Measurements from ENCODE around the gene MTG2.

The MTG2 gene

DNA sequence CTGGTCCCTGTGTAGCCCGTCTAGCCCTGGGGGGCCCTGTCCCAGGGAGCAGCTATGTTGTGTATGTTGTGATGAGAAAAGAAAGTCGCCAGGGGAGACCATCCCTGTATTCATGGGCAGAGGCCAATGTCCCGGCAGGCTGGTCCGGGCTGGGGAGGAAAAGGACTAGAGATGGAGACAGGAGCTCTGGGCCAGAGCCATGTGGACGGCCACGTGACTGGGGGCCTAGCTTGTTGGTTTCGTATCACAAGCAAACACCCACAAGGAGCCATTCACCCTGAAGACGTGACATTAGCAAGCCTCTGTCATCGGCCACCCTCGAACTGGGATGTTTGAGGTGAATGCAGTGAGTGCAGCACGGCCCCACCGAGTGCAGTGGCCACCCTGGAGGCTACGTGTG, 40.1 kb downstream of the MTG2 start:
- DNase-seq: no peak

DNA sequence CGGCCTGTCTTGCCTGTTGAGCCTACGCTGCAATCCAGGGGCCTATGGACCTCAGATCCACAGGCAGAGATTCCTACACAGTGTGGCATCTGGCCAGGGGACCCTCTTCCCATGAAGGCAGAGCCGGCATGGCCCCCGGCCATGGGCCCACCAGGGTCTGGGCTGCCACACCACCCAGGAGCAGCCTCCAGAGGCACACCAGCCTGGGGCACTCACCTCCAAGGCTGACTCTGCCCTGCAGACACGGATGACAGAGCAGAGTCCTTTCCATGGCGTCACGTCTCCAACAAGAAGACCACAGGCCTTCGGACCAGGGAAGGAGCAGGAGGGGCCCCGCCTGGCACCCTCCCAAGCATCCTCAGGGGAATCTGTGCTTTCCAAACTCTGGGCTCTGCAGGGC, 40.7 kb downstream of the MTG2 start:
- no peak for DNase-seq

DNA sequence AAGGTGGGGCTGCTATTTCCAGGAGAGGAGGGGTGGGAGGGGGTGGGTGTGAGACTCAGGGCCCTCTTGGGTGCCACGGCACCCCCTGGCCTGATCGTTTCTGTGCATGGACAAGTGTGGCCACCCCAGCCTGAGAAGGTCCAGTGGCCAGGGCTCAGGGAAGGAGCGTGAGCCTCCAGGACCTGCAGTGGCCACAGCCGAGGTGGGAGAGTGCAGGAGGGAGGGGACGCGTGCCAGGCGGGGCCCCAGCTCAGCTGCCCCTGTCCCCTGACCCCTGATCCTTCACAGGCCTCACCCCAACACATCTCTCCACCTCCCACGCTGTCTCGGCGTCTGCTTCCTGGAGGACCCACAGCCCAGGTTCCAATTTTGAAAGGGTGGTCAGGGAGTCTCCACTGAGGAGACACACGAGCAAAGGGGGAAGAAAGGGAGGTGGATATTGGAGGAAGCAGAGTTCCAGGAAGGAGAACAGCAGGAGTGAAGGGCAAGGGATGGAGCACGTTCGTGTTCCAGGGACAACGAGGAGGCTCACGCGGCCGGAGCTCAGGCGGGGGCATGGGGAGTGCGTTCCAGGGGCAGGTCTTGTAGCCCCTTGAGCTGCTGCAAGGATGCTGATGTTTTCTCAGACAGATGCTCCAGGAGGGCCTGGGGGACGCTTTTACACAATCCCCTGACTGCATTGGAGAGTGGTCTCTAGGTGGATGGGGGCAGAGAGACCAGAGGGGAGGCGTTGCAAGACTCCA, 41.5 kb downstream of the MTG2 start:
- DNase-seq: no peak

GRCh38 chr20:62225026-62225425, 42.2 kb downstream of the MTG2 start:
- DNase-seq: no peak

DNA sequence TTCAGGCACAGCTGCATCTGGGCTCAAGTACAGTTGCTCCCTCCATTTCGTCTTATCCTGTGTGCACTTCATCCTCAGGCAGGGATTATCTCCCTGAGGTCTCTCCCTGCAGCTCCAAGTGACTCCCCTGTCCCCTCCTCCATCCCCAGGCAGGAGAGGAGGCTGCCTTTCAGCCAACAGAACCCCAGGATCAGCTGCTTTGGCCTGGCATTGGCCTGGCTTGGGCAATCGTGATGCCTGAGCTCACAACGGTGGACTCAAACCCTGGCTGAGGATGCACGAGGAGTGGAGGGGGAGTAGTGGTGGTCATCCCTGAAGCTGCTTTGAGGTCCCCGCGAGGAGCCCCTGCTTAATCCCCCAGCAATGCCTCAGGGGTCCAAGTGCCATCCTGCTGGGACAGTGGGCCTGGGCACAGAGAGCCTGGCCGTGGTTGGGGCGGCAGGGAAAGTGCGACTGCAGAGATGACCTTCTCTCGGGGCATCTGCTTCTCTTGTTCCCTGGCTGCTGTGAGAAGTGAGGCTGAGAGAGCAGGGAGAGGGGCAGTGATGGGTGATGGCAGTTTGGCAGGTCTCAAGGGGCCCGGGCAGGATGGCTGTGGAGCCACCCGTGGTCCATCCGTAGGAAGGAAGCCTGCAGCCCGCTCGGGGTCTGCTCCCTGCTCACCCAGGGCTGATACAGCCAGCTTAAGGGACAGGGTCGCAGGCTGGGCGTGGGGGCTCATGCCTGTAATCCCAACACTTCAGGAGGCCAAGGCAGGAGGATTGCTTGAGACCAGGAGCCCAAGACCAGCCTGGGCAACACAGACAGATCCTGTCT, 43.2 kb downstream of the MTG2 start:
- DNase-seq: no peak

- no peak for DNase-seq
Observed at GRCh38 chr20:62226707-62227590, 44.1 kb downstream of the MTG2 start.

- DNase-seq: no peak
Observed at GRCh38 chr20:62227591-62227976, 44.8 kb downstream of the MTG2 start.

GRCh38 chr20:62227977-62228958, 45.4 kb downstream of the MTG2 start:
- DNase-seq: no peak

GRCh38 chr20:62228982-62229545, 46.2 kb downstream of the MTG2 start:
- no peak for DNase-seq

DNA sequence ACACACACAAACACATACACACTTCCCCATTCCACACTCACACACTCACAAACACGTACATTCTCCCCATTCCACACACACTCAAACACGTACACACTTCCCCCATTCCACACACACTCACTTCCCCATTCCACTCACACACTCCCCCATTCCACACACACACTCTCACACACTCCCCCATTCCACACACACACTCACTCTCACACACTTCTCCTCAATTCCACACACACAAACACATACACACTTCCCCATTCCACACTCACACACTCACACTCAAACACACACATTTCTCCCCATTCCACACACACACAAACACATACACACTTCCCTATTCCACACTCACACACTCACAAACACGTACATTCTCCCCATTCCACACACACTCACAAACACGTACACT, 46.8 kb downstream of the MTG2 start:
- DNase-seq: no peak

GRCh38 chr20:62230276-62230675, 47.4 kb downstream of the MTG2 start:
- no peak for DNase-seq

- DNase-seq: no peak
Observed at GRCh38 chr20:62230696-62231095, 47.9 kb downstream of the MTG2 start.

DNA sequence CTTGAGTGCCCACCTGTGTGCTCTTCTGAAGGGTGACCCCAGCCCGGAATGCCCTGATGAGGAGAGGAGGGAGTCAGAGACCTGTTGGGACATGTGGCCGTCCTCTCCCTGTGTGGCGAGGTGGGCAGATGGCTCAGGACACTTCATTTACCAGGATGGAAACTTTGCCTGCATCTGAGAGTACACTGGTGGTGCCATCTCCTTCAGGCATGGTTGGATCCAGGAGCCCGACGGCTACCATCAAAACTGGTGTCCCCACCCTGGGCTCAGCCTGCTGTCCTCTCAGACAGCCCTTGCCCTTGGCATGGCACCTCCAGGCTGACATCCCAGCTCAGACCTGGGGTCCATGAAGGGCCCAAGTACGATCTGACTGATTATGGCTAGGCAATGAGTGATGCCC, 48.5 kb downstream of the MTG2 start:
- DNase-seq: no peak

GRCh38 chr20:62232194-62232593, 49.4 kb downstream of the MTG2 start:
- DNase-seq: no peak

DNA sequence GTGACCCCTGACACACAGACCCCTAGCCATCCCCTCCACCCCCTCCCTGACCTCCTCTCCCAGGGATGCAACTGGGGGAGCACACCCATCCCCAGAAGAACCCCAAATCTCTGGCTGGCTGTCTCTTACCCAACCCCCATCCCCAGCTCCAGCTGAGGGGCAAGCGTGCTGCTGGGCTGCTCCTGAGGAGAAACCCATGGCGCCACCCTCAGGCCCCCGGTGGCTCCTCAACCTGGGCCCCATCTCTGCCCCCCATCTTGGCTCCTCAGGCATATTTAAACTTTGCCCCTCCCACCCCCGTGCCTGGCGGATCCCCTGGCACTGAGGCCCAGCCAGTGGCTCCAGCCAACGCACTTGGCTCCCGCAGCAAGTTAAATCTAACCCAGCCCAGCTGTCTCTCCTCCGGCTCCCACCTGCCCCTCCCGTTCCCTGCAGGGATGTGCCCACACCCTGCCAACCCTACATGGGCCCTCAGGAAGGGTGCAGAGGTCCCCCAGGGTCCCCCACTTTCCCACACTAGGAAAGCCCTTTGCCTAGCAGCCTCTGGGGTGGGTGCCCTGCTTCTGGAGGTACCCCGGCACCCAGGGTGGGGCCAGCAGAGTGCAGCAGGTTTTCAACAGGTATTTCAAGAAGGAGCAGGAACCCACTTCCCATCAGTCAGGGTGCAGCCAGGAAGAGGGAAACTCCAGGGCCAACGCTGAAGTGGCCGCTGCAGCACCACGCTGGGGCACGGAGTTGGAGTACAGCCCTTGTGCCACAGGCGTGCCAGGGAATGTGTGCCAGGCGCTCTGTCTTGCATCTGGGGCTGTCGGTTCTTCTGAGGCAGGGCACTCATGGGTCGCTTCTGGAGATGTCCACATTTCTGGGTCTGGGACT, 50.2 kb downstream of the MTG2 start:
- no peak for DNase-seq

DNA sequence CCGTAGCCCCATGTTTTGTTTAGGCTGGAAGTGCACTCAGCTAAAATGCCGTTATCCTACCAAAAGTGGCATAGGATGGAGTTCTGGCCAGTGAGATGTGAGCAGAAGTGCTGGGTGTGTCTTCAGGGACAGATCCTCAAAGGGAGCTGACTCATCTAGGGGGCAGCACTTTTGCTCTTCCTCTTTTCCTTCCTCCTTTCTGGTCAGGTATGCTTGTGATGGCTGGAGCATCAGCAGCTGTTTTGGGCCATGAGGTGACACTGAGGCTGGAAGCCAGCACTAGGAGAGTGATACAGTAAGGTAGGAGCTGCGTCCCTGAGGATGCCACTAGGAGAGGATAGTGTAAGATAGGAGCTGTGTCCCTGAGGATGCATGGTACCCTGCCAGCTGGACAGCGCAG, 50.9 kb downstream of the MTG2 start:
- no peak for DNase-seq

DNA sequence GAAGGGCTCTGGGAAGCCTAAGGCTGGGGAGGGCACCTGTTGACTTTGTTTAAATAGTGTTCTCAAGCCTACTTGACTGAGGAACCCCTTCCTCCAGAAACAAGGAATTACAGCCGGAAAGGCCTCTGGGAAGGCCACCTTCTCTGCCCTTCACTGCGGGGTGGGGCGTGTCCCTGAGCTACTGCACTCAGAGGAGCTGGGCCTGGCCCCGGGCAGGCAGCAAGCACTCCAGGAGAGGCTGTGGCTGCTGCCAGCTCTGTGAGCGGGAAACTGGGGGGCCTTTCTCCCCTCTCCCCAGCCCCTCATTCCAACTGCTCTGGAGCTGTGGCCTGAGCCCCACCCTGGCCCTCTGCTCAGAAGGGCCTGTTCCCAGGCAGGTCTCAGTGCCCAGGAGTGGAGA, 51.5 kb downstream of the MTG2 start:
- DNase-seq: no peak

DNA sequence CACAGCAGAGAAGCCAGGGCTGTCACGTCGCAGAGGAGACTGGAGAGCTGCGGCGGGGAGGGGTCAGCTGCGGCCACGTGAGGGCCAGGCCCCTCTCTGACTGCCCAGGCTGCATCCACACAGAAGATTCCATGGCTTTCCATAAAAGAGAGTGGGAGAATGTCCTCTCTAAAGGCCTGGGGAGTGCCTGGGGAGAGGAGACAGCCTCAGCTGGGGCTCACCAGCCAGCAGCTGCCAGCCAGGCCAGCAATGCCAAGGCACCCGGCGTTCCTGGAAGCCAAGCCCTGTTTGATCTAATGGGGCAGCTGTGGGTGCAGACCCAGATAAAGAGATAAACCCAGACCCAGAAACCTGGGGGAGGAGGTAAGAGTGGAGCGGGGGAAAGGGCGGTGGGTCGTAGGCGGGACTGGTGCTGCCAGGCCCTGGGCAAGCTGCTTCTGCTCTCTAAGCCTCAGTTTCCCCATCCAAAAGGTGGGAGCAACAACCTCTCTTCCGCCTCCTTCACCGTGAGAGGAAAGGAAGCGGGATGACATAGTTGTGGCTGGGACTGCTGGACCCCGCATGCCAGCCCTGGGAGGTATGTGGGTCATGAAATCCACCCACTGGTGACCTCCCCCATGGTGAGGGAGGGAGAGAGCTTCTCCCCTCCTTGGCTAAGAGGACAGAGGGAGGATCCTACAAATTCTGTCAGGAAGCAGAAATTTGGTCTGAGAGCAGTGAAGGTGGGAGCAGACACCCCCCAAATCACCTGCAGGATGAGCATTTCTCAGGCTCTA, 52.4 kb downstream of the MTG2 start:
- no peak for DNase-seq

DNA sequence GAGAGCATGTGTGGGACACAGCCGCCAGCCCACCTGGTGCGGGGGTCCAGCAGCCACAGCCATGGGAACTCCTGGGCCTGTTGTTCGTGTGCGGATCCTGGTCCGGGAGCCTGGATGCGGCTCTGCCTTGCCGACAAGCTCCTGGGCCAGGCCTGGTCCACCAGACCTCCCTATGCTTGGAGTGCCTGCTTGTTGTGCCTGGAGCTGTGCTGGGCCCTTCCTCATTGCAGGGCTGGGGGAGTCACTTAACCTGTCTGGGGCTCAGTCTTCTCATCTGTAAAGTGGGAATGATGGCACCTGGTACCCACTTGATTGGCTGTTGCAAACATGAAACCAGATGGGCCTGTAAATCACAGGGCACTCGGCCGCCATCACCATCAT, 52.9 kb downstream of the MTG2 start:
- DNase-seq: no peak

DNA sequence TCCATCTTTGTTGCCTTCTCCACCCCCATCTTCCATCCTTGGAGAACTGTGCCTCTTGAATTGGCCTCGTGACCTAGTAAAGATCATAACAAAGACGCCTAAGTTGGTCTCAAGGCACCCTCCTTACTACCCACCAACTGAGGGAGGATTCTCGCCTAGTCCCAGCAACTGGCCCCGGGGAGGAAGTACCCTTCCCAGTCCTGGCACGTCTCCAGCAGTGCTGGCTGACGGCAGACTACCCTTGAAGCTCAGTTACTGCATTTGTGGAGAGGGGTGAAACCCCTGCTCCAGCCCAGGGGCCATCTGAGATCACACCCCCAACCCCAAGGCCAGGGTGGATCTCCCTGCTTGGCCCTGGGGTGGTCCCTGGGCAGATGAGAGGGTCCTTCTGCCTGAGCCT, 53.4 kb downstream of the MTG2 start:
- DNase-seq: no peak
